ENCODE data around the gene PPP2R3C.
A peak's percentile ranks its signal among the peaks of the same experiment; 100 is the strongest.
"Not testable (repeated sequence)": the region's sequence is repeated elsewhere in the genome, so short reads cannot be mapped to it uniquely, and the experiment has no call there.

Gene PPP2R3C

DNA sequence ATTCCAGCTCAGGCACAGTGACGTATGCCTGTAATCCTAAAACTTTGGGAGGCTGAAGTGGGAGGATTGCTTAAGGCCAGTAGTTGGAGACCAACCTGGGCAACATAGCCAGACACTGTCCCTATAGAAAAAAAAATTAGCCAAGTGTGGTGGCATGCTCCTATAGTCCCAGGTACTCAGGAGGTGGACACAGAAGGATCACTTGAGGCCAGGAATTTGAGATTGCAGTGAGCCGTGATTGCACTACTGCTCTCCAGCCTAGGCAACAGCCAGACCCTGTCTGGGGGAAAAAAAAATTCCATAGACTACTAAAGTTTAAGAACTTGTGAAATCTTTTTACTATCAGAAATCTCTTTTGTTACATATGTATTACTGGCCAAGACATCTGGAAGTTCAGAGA, 69.2 kb downstream of the PPP2R3C start:
- no peak for DNase-seq (ENCODE audit: low read depth)

DNA sequence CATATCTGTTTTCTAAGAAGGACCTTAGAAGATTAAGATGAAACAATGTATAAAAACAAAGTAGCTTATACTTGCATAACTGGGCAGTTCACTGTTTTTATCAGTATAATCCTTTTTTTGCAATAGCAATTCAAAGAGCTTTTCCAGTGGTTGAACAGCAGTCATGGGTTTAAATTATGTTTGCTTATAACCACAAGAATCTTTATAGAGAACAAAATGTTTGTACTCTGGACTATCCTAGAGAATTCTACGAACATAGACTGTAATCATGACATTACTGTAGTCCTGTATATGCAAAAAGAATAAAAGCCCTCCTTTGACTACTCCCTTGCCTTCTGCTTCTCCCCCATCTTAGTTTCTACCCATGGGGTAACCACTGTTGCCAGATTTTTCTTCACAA, 70.0 kb downstream of the PPP2R3C start:
- DNase-seq (ENCODE audit: low read depth) = no peak

DNA sequence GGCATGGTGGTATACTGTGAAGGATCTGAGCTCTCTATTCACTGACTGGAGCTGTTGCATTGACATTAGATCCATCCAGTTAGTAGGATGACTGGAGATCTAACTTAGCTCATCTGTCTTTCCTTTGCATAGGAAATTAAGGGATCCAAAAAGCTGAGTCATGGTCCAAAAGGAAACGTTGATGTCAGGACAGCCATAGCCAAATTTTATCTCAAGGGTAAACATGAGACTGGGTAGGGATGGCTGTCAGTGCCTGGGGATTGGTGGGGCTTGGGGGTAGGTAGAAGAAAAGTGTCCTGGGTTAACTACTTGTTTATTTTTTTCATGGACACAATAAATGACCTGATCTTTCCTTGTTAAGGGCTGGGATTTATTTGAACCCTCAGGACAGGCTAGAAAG, 71.1 kb downstream of the PPP2R3C start:
- no peak for DNase-seq (ENCODE audit: low read depth)

DNA sequence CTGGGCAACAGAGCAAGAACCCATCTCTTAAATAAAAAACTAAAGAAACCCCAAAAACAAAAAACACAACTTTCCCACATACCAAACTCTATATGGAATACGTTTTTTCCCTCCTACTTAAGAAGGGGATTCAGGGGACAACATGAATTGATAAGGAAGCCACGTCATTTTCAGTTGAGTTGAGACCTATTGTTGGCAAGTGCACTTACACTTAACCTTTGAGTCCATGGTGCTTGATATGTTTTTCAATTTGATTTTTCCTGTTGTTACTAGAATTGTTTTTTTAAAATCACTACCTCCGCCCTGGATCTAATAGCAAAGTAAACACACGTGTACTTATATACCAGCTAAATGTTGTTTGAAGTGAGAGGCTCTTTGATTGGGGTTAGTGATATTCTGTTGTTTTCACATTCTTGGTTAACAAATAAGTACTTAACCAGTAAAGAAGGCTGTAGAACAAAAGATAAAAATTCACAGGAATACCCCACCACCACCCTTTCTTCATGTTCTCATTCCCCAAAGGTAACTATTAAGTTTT, 73.7 kb downstream of the PPP2R3C start:
- DNase-seq (ENCODE audit: low read depth) = no peak

DNA sequence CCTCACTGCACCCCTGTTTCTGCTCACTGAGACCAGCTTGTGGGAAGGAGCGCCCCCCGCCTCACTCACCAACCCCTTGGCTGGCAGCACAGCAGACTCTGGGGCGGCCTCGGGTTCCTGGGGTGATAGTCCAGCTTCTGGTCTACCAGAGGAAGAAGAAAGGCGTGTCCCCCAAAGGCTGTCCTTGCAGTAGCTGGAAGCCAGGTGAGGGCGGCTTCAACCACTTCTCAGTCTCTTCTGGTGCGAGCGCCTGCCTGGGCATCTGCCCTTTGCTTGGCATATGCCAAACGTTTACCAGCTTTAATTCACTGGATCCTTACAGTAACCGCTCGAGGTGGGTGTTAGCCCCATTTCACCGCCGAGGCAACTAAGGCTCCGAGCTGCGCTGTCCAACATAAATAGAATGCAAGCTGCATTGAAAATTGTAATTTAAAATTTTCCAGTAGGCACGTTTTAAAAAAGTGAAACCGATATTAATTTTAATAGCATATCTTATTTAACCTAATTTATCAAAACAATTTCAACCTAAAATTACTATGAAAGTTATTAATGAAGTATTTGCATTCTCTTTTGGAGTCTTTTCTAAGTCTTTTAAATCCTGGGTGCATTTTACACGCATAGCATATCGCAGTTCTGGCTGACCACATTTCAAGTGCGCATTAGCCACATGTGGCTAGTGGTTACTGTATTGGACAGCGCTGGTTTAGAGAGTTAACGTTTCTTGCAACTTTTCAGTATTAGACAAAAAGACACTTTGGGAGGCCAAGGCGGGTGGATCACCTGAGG, 74.8 kb downstream of the PPP2R3C start:
- peak; percentile 17 for DNase-seq (ENCODE audit: low read depth)

DNA sequence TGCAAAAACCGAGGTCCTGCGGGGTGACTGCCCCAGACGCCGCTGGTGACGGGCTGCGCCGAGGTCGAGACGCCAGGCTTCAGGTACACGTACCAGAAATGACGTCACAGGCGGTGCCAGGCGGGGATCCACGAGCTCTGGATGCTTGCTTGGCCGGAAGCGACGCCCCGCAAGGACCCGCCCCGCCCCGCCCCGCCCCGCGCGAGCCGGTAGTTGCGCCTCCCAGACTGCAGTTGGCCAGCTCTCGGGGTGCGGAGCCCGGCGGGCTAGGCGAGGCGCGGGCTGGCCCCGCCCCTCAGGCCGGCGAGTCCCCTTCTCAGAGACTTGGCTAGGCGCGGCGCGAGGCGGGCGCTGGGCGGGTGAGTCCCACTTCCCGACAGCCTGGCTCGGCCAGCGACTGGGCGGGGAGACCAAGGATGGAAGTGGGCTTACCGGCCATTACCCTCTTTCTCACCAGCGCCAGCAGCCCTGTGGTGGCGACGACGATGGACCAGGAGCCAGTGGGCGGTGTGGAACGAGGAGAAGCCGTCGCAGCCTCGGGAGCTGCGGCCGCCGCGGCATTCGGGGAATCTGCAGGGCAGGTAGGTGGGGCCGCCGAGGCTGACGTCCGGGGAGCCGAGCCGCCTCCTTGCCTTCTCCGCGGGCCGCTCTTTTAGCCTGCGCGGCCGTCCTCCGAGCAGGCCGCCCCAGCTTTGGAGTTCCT, 75.6 kb downstream of the PPP2R3C start, which contains the start of gene FAM177A1:
TSS of gene FAM177A1 (plus strand) at position 225 of the 703 bp plus-strand sequence. CDS start at position 417, 192 bp downstream.
- DNase-seq (ENCODE audit: low read depth) = peak; percentile 100

DNA sequence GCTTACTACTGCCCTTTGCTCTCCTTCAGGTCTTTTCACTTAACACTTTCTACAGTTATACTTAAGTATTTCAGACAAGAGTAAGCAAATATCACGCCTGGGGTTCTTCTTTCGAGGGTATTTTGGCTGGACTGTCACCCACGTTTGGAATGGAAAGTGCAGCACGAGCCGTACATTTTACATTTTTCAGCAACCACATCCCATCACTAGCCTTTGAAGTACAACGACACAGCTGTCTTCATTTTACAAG, 76.1 kb downstream of the PPP2R3C start:
- DNase-seq (ENCODE audit: low read depth) = no peak

DNA sequence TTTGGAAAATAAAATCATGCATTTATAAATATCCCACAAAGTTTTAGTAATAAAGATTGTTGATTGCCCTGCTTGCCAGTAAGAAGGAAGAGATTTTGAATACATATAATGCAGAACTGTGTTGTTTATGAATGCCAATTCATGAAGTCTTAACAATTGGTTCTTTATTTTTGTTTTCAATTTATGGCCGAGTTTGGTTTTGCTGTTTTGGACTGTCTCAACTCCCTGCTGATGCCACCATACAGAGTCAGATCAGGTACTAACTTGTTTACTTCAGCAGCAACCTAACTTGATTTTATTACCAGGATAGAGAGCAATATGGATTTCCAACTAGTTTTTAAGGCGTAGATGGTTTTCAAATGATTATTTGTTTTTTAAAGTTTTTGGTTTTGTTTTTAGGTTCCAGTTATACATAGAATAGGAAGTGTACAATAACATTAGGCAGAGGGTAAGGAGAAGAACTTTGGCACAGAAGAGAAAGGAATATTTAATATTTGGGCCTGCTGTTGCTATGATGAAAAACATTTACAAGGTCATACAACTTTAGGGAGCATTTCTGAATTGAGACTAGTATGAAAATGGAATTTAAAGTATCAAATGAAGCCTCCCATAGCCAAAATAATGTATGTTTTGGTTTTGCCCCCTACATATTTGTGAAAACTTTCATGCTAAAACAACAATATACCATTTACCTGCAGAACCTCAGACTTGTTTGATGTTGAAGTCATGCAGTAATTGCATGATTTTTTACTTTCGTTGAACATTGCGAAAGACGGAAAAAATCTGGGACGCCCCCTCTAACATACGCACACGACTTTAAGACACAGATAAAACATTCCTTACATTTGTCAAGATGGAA, 76.6 kb downstream of the PPP2R3C start:
- DNase-seq (ENCODE audit: low read depth) = no peak

DNA sequence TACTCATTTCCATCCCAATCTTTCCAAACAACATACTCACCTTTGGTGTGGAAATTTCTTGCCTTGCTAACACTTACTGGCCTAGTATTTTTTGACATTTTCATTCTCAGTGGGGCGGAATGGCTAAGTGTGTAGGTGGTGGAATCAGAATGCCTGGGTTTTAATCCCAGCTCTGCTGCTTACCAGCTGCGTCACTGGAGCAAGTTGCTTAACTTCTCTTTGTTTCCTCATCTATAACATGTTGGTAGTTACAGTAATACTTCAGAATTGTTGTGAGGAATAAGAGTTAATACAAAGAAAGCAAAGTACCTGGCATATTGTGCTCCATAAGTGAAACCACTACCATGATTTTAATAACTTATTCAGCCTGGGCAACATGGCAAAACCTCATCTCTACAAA, 78.7 kb downstream of the PPP2R3C start:
- no peak for DNase-seq (ENCODE audit: low read depth)

DNA sequence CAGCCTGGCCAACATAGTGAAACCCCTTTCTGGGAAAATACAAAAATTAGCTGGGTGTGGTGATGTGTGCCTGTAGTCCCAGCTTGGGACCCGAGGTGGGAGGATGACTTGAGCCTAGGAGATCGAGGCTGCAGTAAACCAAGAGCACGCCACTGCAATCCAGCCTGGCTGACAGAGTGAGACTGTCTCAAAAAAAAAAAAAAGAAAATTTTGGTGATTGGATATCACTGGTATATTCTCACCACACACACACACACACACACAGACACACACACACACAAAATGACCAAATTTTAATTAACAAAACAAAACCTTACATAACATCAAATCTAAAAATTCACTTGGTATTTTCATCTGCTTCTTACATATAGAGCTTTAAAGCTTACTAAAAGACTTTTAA, 79.2 kb downstream of the PPP2R3C start:
- DNase-seq (ENCODE audit: low read depth) = no peak

DNA sequence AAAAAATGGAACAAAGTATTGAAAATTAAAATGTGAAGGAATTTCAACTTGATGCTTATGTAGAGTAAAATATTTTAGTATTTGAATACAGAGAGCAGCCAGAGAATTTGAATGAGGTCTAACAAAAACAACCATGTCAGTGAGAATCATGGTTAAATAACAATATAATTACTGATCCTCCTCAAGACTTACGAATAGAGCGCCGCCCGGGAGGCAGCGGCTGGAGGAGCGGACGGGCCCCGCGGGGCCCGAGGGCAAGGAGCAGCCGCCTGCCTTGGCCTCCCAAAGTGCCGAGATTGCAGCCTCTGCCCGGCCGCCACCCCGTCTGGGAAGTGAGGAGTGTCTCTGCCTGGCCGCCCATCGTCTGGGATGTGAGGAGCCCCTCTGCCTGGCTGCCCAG, 83.5 kb downstream of the PPP2R3C start:
- not testable (repeated sequence) for DNase-seq (ENCODE audit: low read depth)

Measured in T follicular helper cell (primary cell).